Activated gamma-delta T cell treated with Interleukin-2 at 50 U/mL for 16 hours (primary cell): Measurements from ENCODE around the gene MRPS30.
"Not testable (repeated sequence)": the region's sequence is repeated elsewhere in the genome, so short reads cannot be mapped to it uniquely, and the experiment has no call there.

Experiments
- DNase-seq: peaks from one replicate; pipeline ENCODE4 v3.0.0-alpha.2; 2020

Gene MRPS30

GRCh38 chr5:44821164-44821563 is 12.4 kb downstream of the MRPS30 start:
- no peak for DNase-seq

GRCh38 chr5:44824662-44825061 is 15.9 kb downstream of the MRPS30 start:
- DNase-seq: not testable (repeated sequence)

GRCh38 chr5:44827681-44828080 is 18.9 kb downstream of the MRPS30 start:
- no peak for DNase-seq

- no peak for DNase-seq
These were observed 20.0 kb downstream of the MRPS30 start for GRCh38 chr5:44828719-44829118.

GRCh38 chr5:44830951-44831350 is 22.2 kb downstream of the MRPS30 start:
- DNase-seq: no peak

GRCh38 chr5:44833249-44833648 is 24.5 kb downstream of the MRPS30 start:
- DNase-seq: no peak

- DNase-seq: no peak
These were observed 26.9 kb downstream of the MRPS30 start for GRCh38 chr5:44835693-44836092.

- no peak for DNase-seq
These were observed 30.4 kb downstream of the MRPS30 start for GRCh38 chr5:44839018-44839681.

GRCh38 chr5:44842496-44843282 is 33.9 kb downstream of the MRPS30 start:
- DNase-seq: no peak

GRCh38 chr5:44844744-44845143 is 36.0 kb downstream of the MRPS30 start:
- DNase-seq: no peak

- DNase-seq: no peak
These were observed 37.0 kb downstream of the MRPS30 start for GRCh38 chr5:44845777-44846176.

- DNase-seq: no peak
These were observed 38.6 kb downstream of the MRPS30 start for GRCh38 chr5:44847206-44847852.

- DNase-seq: no peak
These were observed 51.5 kb downstream of the MRPS30 start for GRCh38 chr5:44860267-44860666.

GRCh38 chr5:44862808-44863207 is 54.1 kb downstream of the MRPS30 start:
- no peak for DNase-seq
